H9 (cell line): ENCODE data around the gene IFNW1. TPM values are rescaled to one million over a fixed set of nuclear protein-coding genes. Genes with fewer than 3 reads are reported as not detected.
A peak's percentile ranks its signal among the peaks of the same experiment; 100 is the strongest.

Source experiments
- DNase-seq: peaks from one replicate; pipeline ENCODE4 v3.0.0-alpha.2; 2017
- H2AFZ ChIP-seq: one replicate; pipeline ENCODE4 v1.6.1; 2013; ENCODE audit warnings: mild to moderate bottlenecking, low read length, control low read depth, moderate library complexity
- H2AK5ac ChIP-seq: 2 replicates; pipeline ENCODE4 v1.6.1; 2013; ENCODE audit warnings: low read length, control low read depth, mixed read lengths; ENCODE audit not compliant: insufficient read length
- H2BK120ac ChIP-seq: one replicate; pipeline ENCODE4 v1.6.1; 2013; ENCODE audit warnings: low read depth, mild to moderate bottlenecking, low read length, control low read depth, inconsistent platforms; ENCODE audit not compliant: poor library complexity, severe bottlenecking
- H2BK12ac ChIP-seq: 2 replicates; pipeline ENCODE4 v1.6.1; 2013; ENCODE audit warnings: low read length, control low read depth, mixed read lengths, low read depth; ENCODE audit not compliant: insufficient read length
- H2BK15ac ChIP-seq: 2 replicates; pipeline ENCODE4 v1.6.1; 2013; ENCODE audit warnings: low read depth, low read length, control low read depth
- H2BK20ac ChIP-seq: one replicate; pipeline ENCODE4 v1.6.1; 2013; ENCODE audit warnings: low read depth, mild to moderate bottlenecking, low read length, control low read depth, inconsistent platforms; ENCODE audit not compliant: poor library complexity, severe bottlenecking
- H2BK5ac ChIP-seq: 2 replicates; pipeline ENCODE4 v1.6.1; 2013; ENCODE audit warnings: low read length, control low read depth, mixed read lengths; ENCODE audit not compliant: insufficient read length
- H3K14ac ChIP-seq: 2 replicates; pipeline ENCODE4 v1.6.1; 2013; ENCODE audit warnings: low read length, control low read depth; ENCODE audit not compliant: insufficient read depth
- H3K18ac ChIP-seq: 2 replicates; pipeline ENCODE4 v1.6.1; 2013; ENCODE audit warnings: low read depth, mild to moderate bottlenecking, mixed read lengths, low read length, control low read depth; ENCODE audit not compliant: insufficient read length
- H3K23ac ChIP-seq: 2 replicates; pipeline ENCODE4 v1.6.1; 2013; ENCODE audit warnings: low read length, control low read depth, mixed read lengths, low read depth; ENCODE audit not compliant: insufficient read length
- H3K23me2 ChIP-seq: 2 replicates; pipeline ENCODE4 v1.6.1; 2013; ENCODE audit warnings: low read depth, mild to moderate bottlenecking, mixed read lengths, low read length, control low read depth; ENCODE audit not compliant: insufficient read length, poor library complexity, severe bottlenecking
- H3K27ac ChIP-seq: 2 replicates; pipeline ENCODE4 v1.5.1; 2013; ENCODE audit warnings: low read length, control low read depth, mixed read lengths, low read depth; ENCODE audit not compliant: insufficient read length
- H3K27me3 ChIP-seq: 2 replicates; pipeline ENCODE4 v1.6.1; 2013; ENCODE audit warnings: low read length, control low read depth, inconsistent platforms; ENCODE audit not compliant: insufficient read depth
- H3K4ac ChIP-seq: 2 replicates; pipeline ENCODE4 v1.6.1; 2013; ENCODE audit warnings: low read depth, mild to moderate bottlenecking, control low read depth, inconsistent platforms, low read length, moderate library complexity
- H3K4me1 ChIP-seq: 2 replicates; pipeline ENCODE4 v1.6.1; 2013; ENCODE audit warnings: low read length, control low read depth, inconsistent platforms; ENCODE audit not compliant: insufficient read depth
- H3K4me2 ChIP-seq: 2 replicates; pipeline ENCODE4 v1.6.1; 2013; ENCODE audit warnings: low read length, control low read depth, mixed read lengths; ENCODE audit not compliant: insufficient read length, insufficient read depth
- H3K56ac ChIP-seq: 2 replicates; pipeline ENCODE4 v1.6.1; 2013; ENCODE audit warnings: low read depth, mild to moderate bottlenecking, mixed read lengths, low read length, control low read depth; ENCODE audit not compliant: insufficient read length
- H3K79me1 ChIP-seq: 2 replicates; pipeline ENCODE4 v1.6.1; 2013; ENCODE audit warnings: low read depth, mild to moderate bottlenecking, moderate library complexity, low read length, control low read depth, inconsistent platforms; ENCODE audit not compliant: insufficient read depth, poor library complexity, severe bottlenecking
- H3K79me2 ChIP-seq: 2 replicates; pipeline ENCODE4 v1.6.1; 2013; ENCODE audit warnings: low read length, control low read depth, inconsistent platforms; ENCODE audit not compliant: insufficient read depth
- H3K9ac ChIP-seq: 2 replicates; pipeline ENCODE4 v1.6.1; 2013; ENCODE audit warnings: low read length, control low read depth, mixed read lengths; ENCODE audit not compliant: insufficient read length; ENCODE audit errors: extremely low read depth
- H3K9me3 ChIP-seq: one replicate; pipeline ENCODE4 v1.6.1; 2013; ENCODE audit warnings: low read depth, low read length, inconsistent platforms; ENCODE audit not compliant: control insufficient read depth
- H3T11ph ChIP-seq: one replicate; pipeline ENCODE4 v1.6.1; 2013; ENCODE audit warnings: mild to moderate bottlenecking, low read length, control low read depth, inconsistent platforms
- H4K20me1 ChIP-seq: one replicate; pipeline ENCODE4 v1.6.1; 2013; ENCODE audit not compliant: control insufficient read depth, insufficient read length, insufficient read depth
- H4K5ac ChIP-seq: 2 replicates; pipeline ENCODE4 v1.6.1; 2013; ENCODE audit warnings: low read depth, mild to moderate bottlenecking, mixed read lengths, low read length, control low read depth; ENCODE audit not compliant: insufficient read length
- H4K8ac ChIP-seq: replicated peaks from 2 replicates; pipeline ENCODE4 v1.6.1; 2013; ENCODE audit warnings: low read length, control low read depth, mixed read lengths, low read depth; ENCODE audit not compliant: insufficient read length
- H4K91ac ChIP-seq: 2 replicates; pipeline ENCODE4 v1.6.1; 2013; ENCODE audit warnings: low read depth, mild to moderate bottlenecking, moderate library complexity, mixed read lengths, low read length, control low read depth; ENCODE audit not compliant: insufficient read length
- H3K27ac Mint-ChIP-seq, 3 experiments: 2 replicates in 2 of 3; 3 replicates in 1 of 3; pipeline ENCODE4 v1.8.0; 2020 to 2021; ENCODE audit warnings: mixed read lengths in 3 of 3, mild to moderate bottlenecking in 1 of 3, moderate library complexity in 1 of 3
- H3K27me3 Mint-ChIP-seq: 2 replicates; pipeline ENCODE4 v1.8.0; 2021; ENCODE audit warnings: low read depth, mild to moderate bottlenecking, moderate library complexity, mixed read lengths
- H3K36me3 Mint-ChIP-seq, 3 experiments: 2 replicates in 2 of 3; 3 replicates in 1 of 3; pipeline ENCODE4 v1.8.0; 2020 to 2021; ENCODE audit warnings: low read depth in 3 of 3, mixed read lengths in 3 of 3; ENCODE audit not compliant: insufficient read depth in 1 of 3
- H3K4me1 Mint-ChIP-seq, 2 experiments: 2 replicates each; pipeline ENCODE4 v1.8.0; 2020; ENCODE audit warnings: mixed read lengths in 2 of 2
- H3K4me3 Mint-ChIP-seq, 2 experiments: 2 replicates in 1 of 2; 3 replicates in 1 of 2; pipeline ENCODE4 v1.8.0; 2020 to 2021; ENCODE audit warnings: mild to moderate bottlenecking in 2 of 2, mixed read lengths in 2 of 2, moderate library complexity in 1 of 2
- H3K9me3 Mint-ChIP-seq, 2 experiments: 2 replicates in 1 of 2; 3 replicates in 1 of 2; pipeline ENCODE4 v1.8.0; 2020; ENCODE audit warnings: mild to moderate bottlenecking in 2 of 2, mixed read lengths in 2 of 2, moderate library complexity in 1 of 2
- WGBS: extraction: QIAGEN DNeasy Blood & Tissue Kit; methylation state at CpG from one replicate; pipeline ENCODE4 v1.1.7; 2013; ENCODE audit warnings: missing lambda C conversion rate, low lambda C conversion rate, mixed read lengths; ENCODE audit not compliant: insufficient read length; ENCODE audit errors: extremely low coverage; 5-methylcytosine and 5-hydroxymethylcytosine counted together
- total RNA-seq: library from RNA; stranded (reverse); gene quantifications from 2 replicates; pipeline ENCODE4 v1.2.1, GENCODE V29; 2021
- TF ChIP-seq, protein P1 (sequence below): fragments of 200-600 bp; sonication (generic); conservative IDR thresholded peaks from 3 replicates; pipeline ENCODE4 v1.8.0; 2021; ENCODE audit warnings: antibody characterized with exemption, mild to moderate bottlenecking

The IFNW1 gene
- total RNA-seq, 1 experiment from 2014 or later = not detected

DNA sequence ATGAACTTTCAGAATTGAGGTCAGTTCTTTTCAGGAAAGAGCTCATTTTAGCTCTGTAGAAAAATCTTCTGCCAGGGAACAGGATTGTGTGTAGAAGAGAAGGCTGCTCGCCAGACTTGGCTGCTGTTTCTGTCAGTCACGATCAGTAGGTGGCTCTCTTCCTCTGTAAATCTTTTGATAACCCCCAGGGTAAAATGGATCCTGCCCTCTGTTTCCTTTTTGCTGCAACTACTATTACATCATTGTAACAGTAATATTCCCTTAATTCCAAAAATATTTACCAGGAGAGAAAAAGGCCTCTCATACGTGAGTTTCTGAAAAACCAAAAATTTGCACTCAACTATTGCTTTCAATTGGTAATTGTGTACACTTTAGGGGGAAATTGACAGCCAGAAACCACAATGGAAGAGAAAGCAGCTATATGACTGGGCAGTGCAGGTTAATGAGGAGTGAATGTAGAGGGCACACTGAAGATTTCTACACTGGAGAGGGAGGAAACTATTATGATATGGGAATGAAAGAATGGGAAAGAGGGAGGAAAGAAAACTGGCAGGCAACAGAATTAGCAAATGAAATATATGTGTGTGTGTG is 12.5 kb upstream of the IFNW1 start:
- Histone ChIP-seq H3K9me3 (no peaks in the 10 kb centered on the region), H2BK15ac (no peak overlapping the region), H4K5ac (no peak overlapping the region), H2BK20ac (no peak overlapping the region), H2BK12ac (no peak overlapping the region), H3K4ac (no peak overlapping the region), H3T11ph (no peak overlapping the region), H4K8ac (no peak overlapping the region), H3K56ac (no peak overlapping the region), H2BK120ac (no peak overlapping the region), H3K4me2 (no peak overlapping the region), H3K27me3 (no peaks in the 10 kb centered on the region), H3K9ac (no peak overlapping the region), H3K23me2 (no peaks in the 10 kb centered on the region), H3K14ac (no peak overlapping the region), H3K23ac (no peak overlapping the region), H3K27ac (no peak overlapping the region), H2AK5ac (no peak overlapping the region), H3K79me2 (no peaks in the 10 kb centered on the region), H2AFZ (peak overlapping the region; percentile 3), H3K18ac (no peak overlapping the region), H3K79me1 (no peaks in the 10 kb centered on the region), H3K4me1 (no peaks in the 10 kb centered on the region; the same call in 1 of the 2 replicates), H4K20me1 (no peaks in the 10 kb centered on the region), H4K91ac (no peak overlapping the region), H2BK5ac (no peak overlapping the region)
- H3K4me1 Mint-ChIP-seq = peaks cover 5 to 6% of the 10 kb centered on the region in 2 experiments; a peak in 3 of 4 replicates
- no peaks in the 10 kb centered on the region for H3K36me3 Mint-ChIP-seq
- H3K27ac Mint-ChIP-seq = no peak overlapping the region; a peak in 2 of 7 replicates
- no peak overlapping the region for H3K4me3 Mint-ChIP-seq
- no CpG with 5 or more reads among the region's 3 CpGs for WGBS
- no peaks in the 10 kb centered on the region; the same call in 1 of the 2 replicates for H3K27me3 Mint-ChIP-seq
- TF ChIP-seq, protein P1, sequence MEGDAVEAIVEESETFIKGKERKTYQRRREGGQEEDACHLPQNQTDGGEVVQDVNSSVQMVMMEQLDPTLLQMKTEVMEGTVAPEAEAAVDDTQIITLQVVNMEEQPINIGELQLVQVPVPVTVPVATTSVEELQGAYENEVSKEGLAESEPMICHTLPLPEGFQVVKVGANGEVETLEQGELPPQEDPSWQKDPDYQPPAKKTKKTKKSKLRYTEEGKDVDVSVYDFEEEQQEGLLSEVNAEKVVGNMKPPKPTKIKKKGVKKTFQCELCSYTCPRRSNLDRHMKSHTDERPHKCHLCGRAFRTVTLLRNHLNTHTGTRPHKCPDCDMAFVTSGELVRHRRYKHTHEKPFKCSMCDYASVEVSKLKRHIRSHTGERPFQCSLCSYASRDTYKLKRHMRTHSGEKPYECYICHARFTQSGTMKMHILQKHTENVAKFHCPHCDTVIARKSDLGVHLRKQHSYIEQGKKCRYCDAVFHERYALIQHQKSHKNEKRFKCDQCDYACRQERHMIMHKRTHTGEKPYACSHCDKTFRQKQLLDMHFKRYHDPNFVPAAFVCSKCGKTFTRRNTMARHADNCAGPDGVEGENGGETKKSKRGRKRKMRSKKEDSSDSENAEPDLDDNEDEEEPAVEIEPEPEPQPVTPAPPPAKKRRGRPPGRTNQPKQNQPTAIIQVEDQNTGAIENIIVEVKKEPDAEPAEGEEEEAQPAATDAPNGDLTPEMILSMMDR = peak; percentile 57
- peak; percentile 46 for DNase-seq
- peaks cover 0 to under 1% of the 10 kb centered on the region in 2 experiments; a peak in 2 of 5 replicates for H3K9me3 Mint-ChIP-seq
